ENCODE measurements around the gene AS3MT. TPM values are rescaled to one million over a fixed set of nuclear protein-coding genes. Genes with fewer than 3 reads are reported as not detected.

AS3MT gene
- total and polyA plus RNA-seq, 2 of the 8 experiments (the other 6 are each of a cell fraction or from before 2014, with no cell fraction given) = 5.8 to 10.3 TPM

- TF ChIP-seq CBX5 (IDR thresholded peaks at IDR 0.05; ENCODE audit: low read depth, low read length) = no peak
- no peak for TF ChIP-seq SIN3A (conservative IDR thresholded peaks at IDR 0.05 in 1 of 2, IDR thresholded peaks at IDR 0.05 in 1 of 2; ENCODE audit: low read depth in 1 of 2, low read length in 2 of 2)
- no peak for TF ChIP-seq POLR2AphosphoS5 (IDR thresholded peaks at IDR 0.05; ENCODE audit: low read depth, low read length)
Measured at GRCh38 chr10:102906507-102906906, 37.2 kb downstream of the AS3MT start (continued).

All from H1 (cell line).